ENCODE measurements around the gene ACBD3. TPM values are rescaled to one million over a fixed set of nuclear protein-coding genes. Genes with fewer than 3 reads are reported as not detected.
A peak's percentile ranks its signal among the peaks of the same experiment; 100 is the strongest.

Gene ACBD3
- total and polyA plus RNA-seq, 10 of the 15 experiments (the other 5 are each of a cell fraction or from before 2014, with no cell fraction given), result 7.5 to 27.9 (median 20.3) TPM

GRCh38 chr1:226154593-226154992 is 31.9 kb downstream of the ACBD3 start:
- ChIA-PET RAD21 (ENCODE audit: unreplicated experiment) (interaction anchor here (1.1 to 2.9 kb wide), 2 partner anchors 27 to 29 kb away, joined by 3 to 9 read pairs; no protein-coding TSS in a partner anchor), CTCF (interaction anchor here (1.3 to 6.0 kb wide), 7 partner anchors 25 to 178 kb away, joined by 3 to 32 read pairs (median 5); no protein-coding TSS in a partner anchor), SMC1A (ENCODE audit: uncharacterized antibody, unreplicated experiment) (interaction anchor here (2.5 kb wide), 1 partner anchor 29 kb away, joined by 7 read pairs; no protein-coding TSS in a partner anchor), POLR2A (no interaction called here)
- ATAC-seq (peak; percentile 36; the same call in 2 of the 3 replicates), DNase-seq (ENCODE audit: low read depth, low spot score) (no peak), FAIRE-seq (no peak)
- 94% methylated on average over 1 of the region's 1 CpG for WGBS (ENCODE audit: insufficient coverage, insufficient replicate concordance, low lambda C conversion rate, missing lambda C conversion rate)
- Histone ChIP-seq H3K27ac (ENCODE audit: control insufficient read depth, insufficient read depth) (no peak overlapping the region), H3K4me1 (ENCODE audit: control insufficient read depth, insufficient read depth, low read length) (peaks cover 9% of the 10 kb centered on the region), H4K20me1 (ENCODE audit: control insufficient read depth, insufficient read depth) (no peaks in the 10 kb centered on the region), H3K4me3 (no peak overlapping the region), H3K9ac (ENCODE audit: control insufficient read depth, insufficient read depth, low read length) (no peak overlapping the region), H3K79me2 (ENCODE audit: control insufficient read depth, insufficient read depth, low read length) (no peaks in the 10 kb centered on the region; the same call in 1 of the 2 replicates), H3K4me2 (ENCODE audit: control insufficient read depth, insufficient read depth) (no peak overlapping the region), H3K36me3 (ENCODE audit: control insufficient read depth in 2 of 2, insufficient read depth in 2 of 2, low read length in 1 of 2) (peaks cover 14 to 36% of the 10 kb centered on the region in 2 experiments), H3K9me3 (replicated peaks; ENCODE audit: control insufficient read depth, insufficient read depth, low read length) (no peaks in the 10 kb centered on the region), H3K27me3 (replicated peaks in 1 of 2; ENCODE audit: control insufficient read depth in 2 of 2, insufficient read depth in 2 of 2, low read length in 1 of 2) (no peaks in the 10 kb centered on the region), H2AFZ (ENCODE audit: control insufficient read depth, low read depth, low read length) (no peak overlapping the region)
- intact Hi-C loops (cut with micrococcal nuclease; ENCODE audit: unreplicated experiment), result no loop called here
- in situ Hi-C loops (cut with MboI), result no loop called here
- 0 out of 2 replicates have a peak, but pooled peaks have one; percentile 40 for TF ChIP-seq CREB1 (IDR thresholded peaks at IDR 0.05; ENCODE audit: low read depth)
- no peak for TF ChIP-seq ZSCAN29 (IDR thresholded peaks at IDR 0.05)
- TF ChIP-seq CREM (IDR thresholded peaks at IDR 0.05; ENCODE audit: low read depth), result peak; percentile 54
- BruUV-seq (replicated peaks), result no TSS peak

DNA sequence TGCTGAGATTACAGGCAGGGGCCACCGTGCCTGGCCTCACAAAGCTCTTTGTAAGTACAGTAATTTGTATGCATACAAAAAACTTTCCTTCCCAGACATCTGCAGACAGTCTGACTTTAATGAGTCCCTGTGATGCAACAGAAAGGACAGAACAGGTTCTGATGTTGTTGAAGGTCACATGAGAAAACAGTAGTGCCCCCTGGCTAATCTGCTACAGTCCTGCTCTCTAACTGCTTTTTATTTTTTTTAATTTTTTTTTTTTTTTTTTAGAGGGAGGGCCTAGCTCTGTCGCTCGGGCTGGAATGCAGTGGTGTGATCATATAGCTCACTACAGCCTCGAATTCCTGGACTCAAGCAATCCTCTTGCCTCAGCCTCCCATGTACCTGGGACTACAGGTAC is 36.7 kb downstream of the ACBD3 start:
- TF ChIP-seq MTA2 (IDR thresholded peaks at IDR 0.05; ENCODE audit: low read depth) (no peak), TBL1XR1 (IDR thresholded peaks at IDR 0.05; ENCODE audit: low read depth, low read length) (no peak), FOXM1 (IDR thresholded peaks at IDR 0.05; ENCODE audit: low read depth, low read length) (no peak), NR2C1 (IDR thresholded peaks at IDR 0.05) (no peak), ZNF384 (IDR thresholded peaks at IDR 0.05; ENCODE audit: borderline replicate concordance, low read depth, low read length) (peak; percentile 24; the same call in 1 of the 2 replicates), NR2C2 (IDR thresholded peaks at IDR 0.05; ENCODE audit: borderline replicate concordance, control insufficient read depth, insufficient read length, low read depth) (no peak)
- TF ChIP-seq, protein P1, sequence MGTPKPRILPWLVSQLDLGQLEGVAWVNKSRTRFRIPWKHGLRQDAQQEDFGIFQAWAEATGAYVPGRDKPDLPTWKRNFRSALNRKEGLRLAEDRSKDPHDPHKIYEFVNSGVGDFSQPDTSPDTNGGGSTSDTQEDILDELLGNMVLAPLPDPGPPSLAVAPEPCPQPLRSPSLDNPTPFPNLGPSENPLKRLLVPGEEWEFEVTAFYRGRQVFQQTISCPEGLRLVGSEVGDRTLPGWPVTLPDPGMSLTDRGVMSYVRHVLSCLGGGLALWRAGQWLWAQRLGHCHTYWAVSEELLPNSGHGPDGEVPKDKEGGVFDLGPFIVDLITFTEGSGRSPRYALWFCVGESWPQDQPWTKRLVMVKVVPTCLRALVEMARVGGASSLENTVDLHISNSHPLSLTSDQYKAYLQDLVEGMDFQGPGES (IDR thresholded peaks at IDR 0.05), result no peak
- H3K36me3 ChIP-seq (ENCODE audit: control insufficient read depth in 2 of 2, insufficient read depth in 2 of 2, low read length in 1 of 2), result peaks cover 6 to 37% of the 10 kb centered on the region in 2 experiments
- H3K4me1 ChIP-seq (ENCODE audit: control insufficient read depth, insufficient read depth, low read length), result no peaks in the 10 kb centered on the region
- H3K27me3 ChIP-seq (replicated peaks in 1 of 2; ENCODE audit: control insufficient read depth in 2 of 2, insufficient read depth in 2 of 2, low read length in 1 of 2), result no peaks in the 10 kb centered on the region
- no TSS peak for BruUV-seq (replicated peaks)
- CTCF ChIA-PET, result interaction anchor here (0.9 to 2.6 kb wide), 5 partner anchors 10 to 47 kb away, joined by 4 to 16 read pairs (median 7); no protein-coding TSS in a partner anchor
- H2AFZ ChIP-seq (ENCODE audit: control insufficient read depth, low read depth, low read length), result no peak overlapping the region
- no peaks in the 10 kb centered on the region for H4K20me1 ChIP-seq (ENCODE audit: control insufficient read depth, insufficient read depth)
- no peak overlapping the region for H3K4me3 ChIP-seq
- H3K27ac ChIP-seq (ENCODE audit: control insufficient read depth, insufficient read depth), result no peak overlapping the region
- no peaks in the 10 kb centered on the region for H3K9me3 ChIP-seq (replicated peaks; ENCODE audit: control insufficient read depth, insufficient read depth, low read length)
- SMC1A ChIA-PET (ENCODE audit: uncharacterized antibody, unreplicated experiment), result interaction anchor here (0.7 to 2.2 kb wide), 2 partner anchors 25 to 39 kb away, joined by 3 to 12 read pairs; no protein-coding TSS in a partner anchor
- FAIRE-seq, result no peak
- POLR2A ChIA-PET, result interaction anchor here (0.6 to 0.8 kb wide), 4 partner anchors 15 to 219 kb away, joined by 3 to 4 read pairs (median 3); no protein-coding TSS in a partner anchor
- H3K9ac ChIP-seq (ENCODE audit: control insufficient read depth, insufficient read depth, low read length), result no peak overlapping the region
- DNase-seq (ENCODE audit: low read depth, low spot score), result no peak
- no peak overlapping the region for H3K4me2 ChIP-seq (ENCODE audit: control insufficient read depth, insufficient read depth)
- peak; percentile 43; the same call in 1 of the 3 replicates for ATAC-seq
- in situ Hi-C loops (cut with MboI), result no loop called here
- 86% methylated on average over 4 of the region's 4 CpGs for WGBS (ENCODE audit: insufficient coverage, insufficient replicate concordance, low lambda C conversion rate, missing lambda C conversion rate)
- RAD21 ChIA-PET (ENCODE audit: unreplicated experiment), result interaction anchor here (2.2 kb wide), 1 partner anchor 24 kb away, joined by 13 read pairs; no protein-coding TSS in a partner anchor
- intact Hi-C loops (cut with micrococcal nuclease; ENCODE audit: unreplicated experiment), result no loop called here
- no peaks in the 10 kb centered on the region for H3K79me2 ChIP-seq (ENCODE audit: control insufficient read depth, insufficient read depth, low read length)

Measured in GM12878 (cell line).